Adrenal gland (tissue), 12 donors: ENCODE measurements around the gene STAP2. TPM values are rescaled to one million over a fixed set of nuclear protein-coding genes. Genes with fewer than 3 reads are reported as not detected.

Experiments used
- DNase-seq, 7 donors: peaks; one replicate each; pipeline ENCODE4 v3.0.0-alpha.2; 2019 to 2020
- H3K27ac ChIP-seq, 5 donors: fragments of 200-600 bp; sonication (generic) in 4 of 5; 1 replicate in 3 of 5; 2 replicates in 2 of 5; pipeline versions ENCODE4 v1.5.1 to v1.8.0; 2016 to 2020; ENCODE audit warnings: mild to moderate bottlenecking in 1 of 5
- H3K27me3 ChIP-seq: fragments of 200-600 bp; 2 replicates; pipeline ENCODE4 v1.8.0; 2021
- H3K36me3 ChIP-seq, 2 donors: fragments of 200-600 bp; replicated peaks in 1 of 2; 1 replicate in 1 of 2; 2 replicates in 1 of 2; pipeline versions ENCODE4 v1.5.1 to v1.8.0; 2018 to 2022
- H3K4me1 ChIP-seq, 2 donors: fragments of 200-600 bp; replicated peaks in 1 of 2; 1 replicate in 1 of 2; 2 replicates in 1 of 2; pipeline versions ENCODE4 v1.5.1 to v1.8.0; 2018 to 2021
- H3K4me3 ChIP-seq, 4 donors: fragments of 200-600 bp; sonication (generic) in 3 of 4; one replicate each; pipeline ENCODE4 v1.5.1; 2016 to 2018
- H3K9me3 ChIP-seq, 3 donors: fragments of 200-600 bp; sonication (generic) in 1 of 3; replicated peaks in 1 of 3; 1 replicate in 2 of 3; 2 replicates in 1 of 3; pipeline versions ENCODE4 v1.5.1 to v1.8.0; 2016 to 2021
- POLR2A ChIP-seq, 2 donors: fragments of 450-650 bp; IDR thresholded peaks; one replicate each; pipeline ENCODE4 v1.6.1; 2017; ENCODE audit warnings: antibody characterized with exemption in 2 of 2, mild to moderate bottlenecking in 2 of 2, moderate library complexity in 1 of 2
- WGBS, 4 donors: extraction: QIAGEN DNeasy Blood & Tissue Kit in 2 of 4; methylation state at CpG; one replicate each; pipeline versions ENCODE4 v1.1.5 to v1.1.7; 2013 to 2017; 5-methylcytosine and 5-hydroxymethylcytosine counted together
- intact Hi-C, 2 donors: fragments of 100-400 bp; cut with DNase I; formaldehyde crosslinking; loops; one replicate each; pipeline versions ENCODE4 v1.14.1 to v1.15.0; 2022 to 2023
- polyA plus RNA-seq, 3 donors: library from polyadenylated mRNA; stranded (reverse); fragments of 200-250 nt in 2 of 3; fragments of 350-450 nt in 1 of 3; fragmentation: Illumina TruSeq in 1 of 3; extraction: RNeasy Lipid Tissue Mini Kit (QIAGEN cat#74804) in 1 of 3; gene quantifications; one replicate each; pipeline ENCODE4 v1.2.3, GENCODE V29; 2013 to 2014
- total RNA-seq, 9 donors: library from RNA; depleted of rRNA in 4 of 9; stranded (reverse); fragments of >200 nt in 4 of 9; fragments of 120-200 nt in 1 of 9; fragmentation: NEBNext Ultra II Directional in 1 of 9; extraction: Animal tissue kit (Norgen Biotek cat#: 25700) in 1 of 9; gene quantifications; one replicate each; pipeline versions ENCODE4 v1.1.0 to v1.2.4, GENCODE V29; 2013 to 2023
- TF ChIP-seq, protein P1 (sequence below), 6 experiments: fragments of 450-650 bp in 4 of 6; fragments of 200-600 bp in 2 of 6; sonication (generic) in 1 of 6; IDR thresholded peaks; 1 replicate in 5 of 6; 2 replicates in 1 of 6; pipeline versions ENCODE4 v1.5.1 to v1.8.0; 2016 to 2021; ENCODE audit warnings: antibody characterized with exemption in 6 of 6, mild to moderate bottlenecking in 2 of 6, moderate library complexity in 1 of 6
- donor health status: healthy with polysubstance abuse.
- donor health status: Bipolar disorder and iron deficiency.
- donor health status: DM: yes; HTN: yes; CAD: no.
- donor health status: DM: no; HTN: no; CAD: no.
- donor health status: DM: no; HTN: no; CAD: no.
- donor health status: DM: yes; HTN: yes; CAD: no.

STAP2 gene
- total and polyA plus RNA-seq, 12 donors, result 5.7 to 106 (median 36.5) TPM

DNA sequence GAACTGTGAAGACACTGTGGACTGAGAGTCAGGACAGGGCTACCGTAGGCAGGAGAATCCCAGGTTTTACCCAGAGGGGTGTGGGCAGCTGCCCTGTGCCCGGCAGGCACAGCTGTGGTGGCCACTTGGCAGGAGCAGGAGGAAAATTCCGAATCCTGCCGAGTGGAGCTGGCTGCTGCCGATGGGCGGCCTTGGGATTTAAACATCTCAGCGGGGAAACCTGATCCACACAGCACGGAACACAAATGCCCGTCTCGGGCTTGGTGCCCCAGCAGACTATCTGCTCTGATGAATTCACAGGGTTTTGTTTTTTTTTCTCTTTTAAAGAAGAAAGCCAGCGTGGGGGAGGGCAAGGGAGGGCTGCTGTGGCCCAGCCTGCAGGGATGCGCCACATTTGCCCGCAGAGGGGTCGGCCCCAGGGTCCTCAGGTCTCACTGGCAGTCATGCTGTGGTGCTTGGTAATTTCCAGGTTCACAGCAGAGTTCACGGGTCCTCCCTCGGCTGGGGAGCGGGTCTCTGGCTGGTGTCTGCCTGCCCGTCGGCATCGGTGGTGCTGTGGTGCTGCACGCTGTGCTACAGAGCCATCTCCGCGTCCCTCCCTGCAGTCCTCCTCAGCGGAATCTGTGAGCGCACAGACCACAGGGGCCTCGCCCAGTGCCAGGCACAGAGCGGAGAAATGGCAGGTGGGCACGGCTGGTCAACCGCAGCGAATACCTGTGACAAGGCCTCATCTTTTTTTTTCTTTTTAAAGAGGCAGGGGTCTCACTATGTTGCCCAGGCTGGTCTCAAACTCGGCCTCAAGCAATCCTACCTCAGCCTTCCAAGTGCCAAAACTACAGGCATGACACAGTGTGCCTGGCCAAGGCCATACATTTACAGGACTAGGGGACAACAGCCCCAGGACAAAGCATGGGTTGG lies 32.9 kb upstream of the STAP2 start:
- whole genome bisulfite sequencing, 4 donors, result 54 to 62% (median 55%) methylated on average over 23 to 31 of the region's 31 CpGs
- Histone ChIP-seq H3K4me1 (peaks cover 82 to 90% of the 10 kb centered on the region in 2 donors), H3K9me3 (no peaks in the 10 kb centered on the region), H3K4me3 (no peak overlapping the region), H3K36me3 (peaks cover 0 to 9% of the 10 kb centered on the region in 2 donors), H3K27ac (peak overlapping the region; percentile 44 to 96 (median 88)), H3K27me3 (no peaks in the 10 kb centered on the region)
- DNase-seq, result peak; percentile 66 to 88 (median 83)
- intact Hi-C loops, result no loop called here
- TF ChIP-seq, protein P1, sequence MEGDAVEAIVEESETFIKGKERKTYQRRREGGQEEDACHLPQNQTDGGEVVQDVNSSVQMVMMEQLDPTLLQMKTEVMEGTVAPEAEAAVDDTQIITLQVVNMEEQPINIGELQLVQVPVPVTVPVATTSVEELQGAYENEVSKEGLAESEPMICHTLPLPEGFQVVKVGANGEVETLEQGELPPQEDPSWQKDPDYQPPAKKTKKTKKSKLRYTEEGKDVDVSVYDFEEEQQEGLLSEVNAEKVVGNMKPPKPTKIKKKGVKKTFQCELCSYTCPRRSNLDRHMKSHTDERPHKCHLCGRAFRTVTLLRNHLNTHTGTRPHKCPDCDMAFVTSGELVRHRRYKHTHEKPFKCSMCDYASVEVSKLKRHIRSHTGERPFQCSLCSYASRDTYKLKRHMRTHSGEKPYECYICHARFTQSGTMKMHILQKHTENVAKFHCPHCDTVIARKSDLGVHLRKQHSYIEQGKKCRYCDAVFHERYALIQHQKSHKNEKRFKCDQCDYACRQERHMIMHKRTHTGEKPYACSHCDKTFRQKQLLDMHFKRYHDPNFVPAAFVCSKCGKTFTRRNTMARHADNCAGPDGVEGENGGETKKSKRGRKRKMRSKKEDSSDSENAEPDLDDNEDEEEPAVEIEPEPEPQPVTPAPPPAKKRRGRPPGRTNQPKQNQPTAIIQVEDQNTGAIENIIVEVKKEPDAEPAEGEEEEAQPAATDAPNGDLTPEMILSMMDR (IDR thresholded peaks at IDR 0.05), result peak in 1 of 6 experiments; percentile 10
- peak in 1 of 2 donors; percentile 51 for TF ChIP-seq POLR2A (IDR thresholded peaks at IDR 0.05)

DNA sequence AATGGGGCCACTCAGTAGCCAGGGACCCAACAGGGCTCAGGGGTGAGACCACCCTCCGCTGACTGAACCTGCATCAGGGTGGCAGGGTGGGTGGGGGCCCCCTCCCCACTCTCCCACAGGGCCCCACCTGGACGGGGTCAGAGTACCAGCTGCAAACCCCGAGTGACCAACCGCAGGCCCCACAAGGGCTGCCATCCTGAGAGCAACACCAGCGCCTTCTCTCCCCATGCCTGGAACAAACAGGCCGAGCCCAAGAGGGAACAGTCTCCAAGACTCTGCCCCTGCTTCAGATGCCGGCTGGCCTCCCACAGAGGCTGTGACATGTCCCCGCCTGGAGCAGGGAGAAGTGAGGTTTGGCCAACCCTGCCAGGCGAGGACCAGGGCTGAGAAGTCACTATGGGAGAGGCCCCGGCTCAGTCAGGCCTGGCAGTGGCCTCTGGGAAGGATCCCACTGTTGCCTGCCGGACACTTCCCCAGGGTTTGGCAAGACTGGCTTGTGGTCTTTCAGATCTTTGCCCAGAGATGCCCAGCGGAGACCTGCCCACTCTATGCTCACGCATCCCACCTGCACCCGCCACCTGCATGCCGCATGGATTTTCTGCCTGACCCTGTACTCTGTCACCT lies 31.9 kb upstream of the STAP2 start:
- TF ChIP-seq, protein P1 (IDR thresholded peaks at IDR 0.05), result no peak
- no peak for TF ChIP-seq POLR2A (IDR thresholded peaks at IDR 0.05)
- intact Hi-C loops, result no loop called here
- peak overlapping the region; percentile 44 to 96 (median 88) for H3K27ac ChIP-seq
- peak overlapping the region in 1 of 4 donors; percentile 4 for H3K4me3 ChIP-seq
- DNase-seq, result peak in 3 of 7 donors; percentile 15 to 41 (median 26)
- no peaks in the 10 kb centered on the region for H3K27me3 ChIP-seq
- H3K4me1 ChIP-seq, result peaks cover 73 to 80% of the 10 kb centered on the region in 2 donors
- no peaks in the 10 kb centered on the region for H3K9me3 ChIP-seq
- peaks cover 0 to 18% of the 10 kb centered on the region in 2 donors for H3K36me3 ChIP-seq
- 81 to 93% (median 87%) methylated on average over 6 to 15 of the region's 15 CpGs for WGBS, 4 donors

DNA sequence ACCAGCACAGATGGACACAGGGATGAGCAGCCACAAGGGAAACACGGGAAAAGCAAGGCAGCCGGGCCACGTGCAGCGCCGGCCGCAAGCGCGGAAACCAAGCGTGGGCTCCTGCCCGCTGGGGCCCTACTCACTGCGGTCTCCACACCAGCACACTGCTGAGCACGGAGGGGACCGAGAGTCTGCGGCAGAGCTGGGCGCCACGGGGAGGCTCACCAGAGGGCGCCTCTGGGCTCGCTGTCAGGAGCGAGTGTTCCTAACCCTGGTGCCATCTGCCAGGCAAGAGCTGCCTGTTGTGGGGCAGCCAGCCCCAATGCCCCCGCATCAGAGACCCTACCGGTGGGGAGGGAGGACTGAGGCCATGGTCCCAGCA lies 31.2 kb upstream of the STAP2 start:
- H3K9me3 ChIP-seq, result no peaks in the 10 kb centered on the region
- no peaks in the 10 kb centered on the region for H3K27me3 ChIP-seq
- peak; percentile 52 to 82 (median 62) for DNase-seq
- 21 to 54% (median 33%) methylated on average over 9 to 21 of the region's 21 CpGs for WGBS, 4 donors
- peaks cover 0 to 25% of the 10 kb centered on the region in 2 donors for H3K36me3 ChIP-seq
- intact Hi-C loops, result no loop called here
- H3K4me3 ChIP-seq, result peak overlapping the region in 1 of 4 donors; percentile 4
- TF ChIP-seq POLR2A (IDR thresholded peaks at IDR 0.05), result no peak
- TF ChIP-seq, protein P1 (IDR thresholded peaks at IDR 0.05), result peak in 5 of 6 experiments; percentile 20 to 51 (median 43)
- peaks cover 66 to 73% of the 10 kb centered on the region in 2 donors for H3K4me1 ChIP-seq
- H3K27ac ChIP-seq, result peak overlapping the region in 4 of 5 donors; percentile 16 to 96 (median 90)
